Heart right ventricle (tissue), 16 donors: ENCODE data around the gene PNMA1. TPM values are rescaled to one million over a fixed set of nuclear protein-coding genes. Genes with fewer than 3 reads are reported as not detected.

Source experiments
- ATAC-seq, 8 donors: fragments of 200-7000 bp; cut with Tn5 transposase; one replicate each; pipeline ENCODE4 v1.9.1; 2020; ENCODE audit warnings: mild to moderate bottlenecking in 8 of 8, moderate library complexity in 8 of 8, moderate number of reproducible peaks in 1 of 8
- DNase-seq, 2 donors: peaks; one replicate each; pipeline ENCODE4 v3.0.0-alpha.2; 2020
- H3K27ac ChIP-seq, 10 donors: fragments of 200-600 bp; sonication (generic) in 2 of 10; one replicate each; pipeline versions ENCODE4 v1.5.0 to v1.8.0; 2020 to 2022; ENCODE audit warnings: mild to moderate bottlenecking in 3 of 10
- H3K27me3 ChIP-seq, 7 donors: fragments of 200-600 bp; one replicate each; pipeline ENCODE4 v1.8.0; 2021 to 2022; ENCODE audit warnings: mild to moderate bottlenecking in 2 of 7
- H3K36me3 ChIP-seq, 9 donors: fragments of 200-600 bp; sonication (generic) in 1 of 9; one replicate each; pipeline versions ENCODE4 v1.5.0 to v1.8.0; 2020 to 2022; ENCODE audit warnings: mild to moderate bottlenecking in 2 of 9
- H3K4me1 ChIP-seq, 9 donors: fragments of 200-600 bp; sonication (generic) in 1 of 9; one replicate each; pipeline versions ENCODE4 v1.5.0 to v1.8.0; 2020 to 2022; ENCODE audit warnings: mild to moderate bottlenecking in 4 of 9
- H3K4me3 ChIP-seq, 10 donors: fragments of 200-600 bp; sonication (generic) in 2 of 10; one replicate each; pipeline versions ENCODE4 v1.5.0 to v1.8.0; 2020 to 2022; ENCODE audit warnings: mild to moderate bottlenecking in 7 of 10, moderate library complexity in 2 of 10
- H3K9me3 ChIP-seq, 11 donors: fragments of 200-600 bp in 10 of 11; sonication (generic) in 2 of 11; one replicate each; pipeline versions ENCODE4 v1.5.0 to v1.8.0; 2013 to 2022; ENCODE audit warnings: mild to moderate bottlenecking in 2 of 11, control low read depth in 1 of 11, moderate library complexity in 1 of 11
- CTCF ChIP-seq, 9 donors: fragments of 200-600 bp; sonication (generic) in 2 of 9; IDR thresholded peaks; one replicate each; pipeline versions ENCODE4 v1.5.0 to v1.8.0; 2021 to 2022; ENCODE audit warnings: antibody characterized with exemption in 9 of 9, mild to moderate bottlenecking in 5 of 9, moderate library complexity in 1 of 9
- WGBS, 2 donors: extraction: QIAGEN DNeasy Blood & Tissue Kit; methylation state at CpG; one replicate each; pipeline ENCODE4 v1.1.7; 2013; ENCODE audit warnings: inconsistent platforms in 1 of 2; 5-methylcytosine and 5-hydroxymethylcytosine counted together
- intact Hi-C, 10 donors: fragments of 100-400 bp; cut with DNase I; formaldehyde crosslinking; loops; one replicate each; pipeline versions ENCODE4 v1.11.1 to v1.14.2; 2022
- polyA plus RNA-seq, 2 donors: library from polyadenylated mRNA; stranded (reverse); fragments of 200-250 nt; gene quantifications; one replicate each; pipeline ENCODE4 v1.2.3, GENCODE V29; 2013
- total RNA-seq, 10 donors: library from RNA; stranded (reverse); fragmentation: NEBNext Ultra II Directional in 3 of 10; extraction: Animal tissue kit (Norgen Biotek cat#: 25700) in 3 of 10; gene quantifications; one replicate each; pipeline versions ENCODE4 v1.2.1 to v1.2.4, GENCODE V29; 2021 to 2023
- donor health status: Arrhythmogenic right ventricular cardiomyopathy.
- donor health status: ischemic (EF 13 %, LVEDD 7.1; RV severe dilation, severe dysfunction).
- donor health status: healthy with polysubstance abuse.
- donor health status: DM: no; HTN: yes; CAD: no.
- donor health status: DM: no; HTN: no; CAD: no.
- donor health status: ischemic (EF 25% LVEDD 6.9; RV normal size, moderate dysfunction).
- donor health status: ischemic (EF 25% LVEDD 5.7; RV mildly dilated, moderate dysfunction).
- donor health status: healthy.
- donor health status: DM: yes; HTN: yes; CAD: no.
- donor health status: Ischemic cardiomyopathy.
- donor health status: ischemic (EF 35%, LVEDD 5.7; RV mildly dilated, moderate dysfunction).
- donor health status: nonischemic (EF 11% LVEDD 7.7; RV severe dilation, severe dysfunction).
- donor health status: DM: yes; HTN: yes; CAD: no.
- donor health status: PGD.
- donor health status: ischemic (EF 29% LVEDD 5.4; RV normal size, mild dysfunction).
- donor health status: nonischemic (EF 23%, LVEDD 6.1; RV moderate dilation, normal function).

The PNMA1 gene
- total and polyA plus RNA-seq, 12 donors: 6.6 to 30.8 (median 23.1) TPM

DNA sequence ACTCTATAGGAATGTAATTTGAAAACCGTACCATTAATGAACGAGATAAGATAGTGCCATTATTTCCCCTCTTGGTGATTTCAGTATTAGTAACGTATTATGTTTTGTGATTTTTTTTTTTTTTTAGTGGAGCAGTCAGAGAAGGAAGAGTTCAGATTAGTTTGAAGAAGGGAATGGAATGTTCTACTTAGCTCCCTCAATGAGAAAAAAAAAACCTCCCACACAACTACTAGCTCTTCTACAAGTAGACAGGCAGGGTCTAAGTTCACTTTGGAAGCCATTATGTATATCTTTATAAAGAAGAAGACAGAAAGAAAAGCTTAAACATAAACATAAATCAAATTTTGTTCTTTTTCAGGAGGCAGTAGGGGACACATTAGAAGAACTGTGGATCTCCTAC, 27.3 kb downstream of the PNMA1 start:
- Histone ChIP-seq H3K27ac (no peak overlapping the region), H3K9me3 (peaks cover 0 to 5% (median 0%) of the 10 kb centered on the region in 11 donors), H3K4me3 (no peak overlapping the region), H3K4me1 (no peaks in the 10 kb centered on the region), H3K27me3 (no peaks in the 10 kb centered on the region), H3K36me3 (peaks cover 0 to 56% (median 3%) of the 10 kb centered on the region in 9 donors)
- ATAC-seq (no peak), DNase-seq (no peak)
- WGBS, 2 donors: 84 to 88% methylated on average over 3 of the region's 3 CpGs
- no peak for TF ChIP-seq CTCF (IDR thresholded peaks at IDR 0.05)
- intact Hi-C loops: no loop called here

GRCh38 chr14:73685328-73685727, 28.9 kb downstream of the PNMA1 start:
- H3K9me3 ChIP-seq: peaks cover 0 to 5% (median 0%) of the 10 kb centered on the region in 11 donors
- WGBS, 2 donors: 92 to 99% methylated on average over 9 of the region's 9 CpGs
- H3K4me1 ChIP-seq: no peaks in the 10 kb centered on the region
- no peak for TF ChIP-seq CTCF (IDR thresholded peaks at IDR 0.05)
- ATAC-seq (no peak), DNase-seq (no peak)
- H3K27me3 ChIP-seq: no peaks in the 10 kb centered on the region
- H3K27ac ChIP-seq: no peak overlapping the region
- H3K36me3 ChIP-seq: peaks cover 0 to 42% (median 3%) of the 10 kb centered on the region in 9 donors
- intact Hi-C loops: no loop called here
- no peak overlapping the region for H3K4me3 ChIP-seq

- Histone ChIP-seq H3K27ac (no peak overlapping the region), H3K27me3 (no peaks in the 10 kb centered on the region), H3K4me3 (no peak overlapping the region), H3K9me3 (peaks cover 0 to 5% (median 0%) of the 10 kb centered on the region in 11 donors), H3K36me3 (peaks cover 0 to 35% (median 3%) of the 10 kb centered on the region in 9 donors), H3K4me1 (no peaks in the 10 kb centered on the region)
- no peak for DNase-seq
- no peak for TF ChIP-seq CTCF (IDR thresholded peaks at IDR 0.05)
- WGBS, 2 donors: 95 to 99% methylated on average over 5 of the region's 5 CpGs
- intact Hi-C loops: no loop called here
- no peak for ATAC-seq
Measured at GRCh38 chr14:73684627-73685026, 29.6 kb downstream of the PNMA1 start.

- no peak for DNase-seq
- H3K27me3 ChIP-seq: no peaks in the 10 kb centered on the region
- H3K9me3 ChIP-seq: peaks cover 0 to 5% (median 0%) of the 10 kb centered on the region in 11 donors
- H3K4me1 ChIP-seq: no peaks in the 10 kb centered on the region
- intact Hi-C loops: no loop called here
- 95 to 98% methylated on average over 5 of the region's 5 CpGs for WGBS, 2 donors
- ATAC-seq: no peak
- no peak overlapping the region for H3K27ac ChIP-seq
- TF ChIP-seq CTCF (IDR thresholded peaks at IDR 0.05): no peak
- H3K36me3 ChIP-seq: peaks cover 0 to 14% (median 0%) of the 10 kb centered on the region in 9 donors
- H3K4me3 ChIP-seq: no peak overlapping the region
Measured at GRCh38 chr14:73680821-73681220, 33.4 kb downstream of the PNMA1 start.
